OCI-LY7 (cell line): ENCODE data around the gene NR5A1. TPM values are rescaled to one million over a fixed set of nuclear protein-coding genes. Genes with fewer than 3 reads are reported as not detected.

Experiments used
- BruUV-seq: library from RNA; stranded (reverse); fragments of 400-500 nt; replicated peaks from 2 replicates; lab custom pipeline; 2021; lab: Mats Ljungman, UMichigan
- CTCF ChIA-PET: fragments of 300-600 bp; sonication (Branson Sonifier 250); formaldehyde crosslinking; loops from one replicate; lab custom pipeline; 2022; ENCODE audit warnings: antibody characterized with exemption; ENCODE audit not compliant: unreplicated experiment; lab: Charles Lee
- POLR2A ChIA-PET: fragments of 300-600 bp; sonication (Branson Sonifier 250); formaldehyde crosslinking; loops from one replicate; lab custom pipeline; 2022; ENCODE audit warnings: antibody characterized with exemption; lab: Charles Lee
- DNase-seq: peaks from one replicate; pipeline ENCODE4 v3.0.0-alpha.2; 2015; ENCODE audit warnings: low spot score
- H2AFZ ChIP-seq: fragments of 200-600 bp; sonication (generic), shearing (Covaris generic); 2 replicates; pipeline ENCODE4 v1.6.1; 2014; ENCODE audit warnings: mild to moderate bottlenecking, antibody characterized with exemption, low read length, moderate library complexity
- H3K27ac ChIP-seq: fragments of 200-600 bp; sonication (generic); 2 replicates; pipeline ENCODE4 v1.5.1; 2014; ENCODE audit warnings: mixed run types, low read depth, mild to moderate bottlenecking, moderate library complexity, low read length, inconsistent platforms; ENCODE audit not compliant: poor library complexity, severe bottlenecking
- H3K36me3 ChIP-seq: fragments of 200-600 bp; sonication (generic); 2 replicates; pipeline ENCODE4 v1.6.1; 2014; ENCODE audit warnings: mild to moderate bottlenecking, antibody characterized with exemption, low read length, moderate library complexity, mixed read lengths; ENCODE audit not compliant: insufficient read depth
- H3K4me1 ChIP-seq: fragments of 200-600 bp; sonication (generic); 2 replicates; pipeline ENCODE4 v1.5.1; 2014; ENCODE audit warnings: mild to moderate bottlenecking, low read length; ENCODE audit not compliant: insufficient read depth, poor library complexity, severe bottlenecking
- H3K4me2 ChIP-seq: fragments of 200-600 bp; sonication (generic); 2 replicates; pipeline ENCODE4 v1.6.1; 2014; ENCODE audit warnings: mild to moderate bottlenecking, low read length
- H3K4me3 ChIP-seq: fragments of 200-600 bp; sonication (generic); 2 replicates; pipeline ENCODE4 v1.5.1; 2014; ENCODE audit warnings: mild to moderate bottlenecking, low read depth, low read length; ENCODE audit not compliant: poor library complexity, severe bottlenecking
- H3K79me2 ChIP-seq: fragments of 200-600 bp; sonication (generic); 2 replicates; pipeline ENCODE4 v1.6.1; 2016; ENCODE audit warnings: low read depth, mild to moderate bottlenecking, low read length, moderate library complexity, mixed read lengths; ENCODE audit not compliant: insufficient read depth
- H3K9me2 ChIP-seq: fragments of 200-600 bp; sonication (generic); 2 replicates; pipeline ENCODE4 v1.6.1; 2016; ENCODE audit warnings: mild to moderate bottlenecking, low read length, mixed read lengths; ENCODE audit not compliant: insufficient read depth
- H3K9me3 ChIP-seq: fragments of 200-600 bp; sonication (generic); 2 replicates; pipeline ENCODE4 v1.6.1; 2014; ENCODE audit warnings: mild to moderate bottlenecking, mixed run types, low read length, mixed read lengths
- H4K20me1 ChIP-seq: fragments of 200-600 bp; sonication (generic); 2 replicates; pipeline ENCODE4 v1.6.1; 2014; ENCODE audit warnings: mild to moderate bottlenecking, antibody characterized with exemption, low read length, moderate library complexity, mixed read lengths; ENCODE audit not compliant: insufficient read depth
- EZH2phosphoT487 ChIP-seq: fragments of 200-600 bp; sonication (generic); IDR thresholded peaks from 2 replicates; pipeline ENCODE4 v1.6.1; 2018; ENCODE audit warnings: low read depth, borderline replicate concordance, mild to moderate bottlenecking, mixed run types, antibody characterized with exemption, low read length, moderate library complexity, mixed read lengths
- intact Hi-C: fragments of 100-400 bp; cut with micrococcal nuclease; formaldehyde crosslinking; loops from one replicate; pipeline ENCODE4 v1.10.0; 2022; ENCODE audit not compliant: unreplicated experiment
- total RNA-seq, 2 experiments: library from RNA; depleted of rRNA in 1 of 2; stranded (reverse); fragments of >200 nt in 1 of 2; shearing (Covaris generic) in 1 of 2; gene quantifications; 2 replicates each; pipeline ENCODE4 v1.2.3, GENCODE V29; 2014 to 2022
- TF ChIP-seq, protein P1 (sequence below): fragments of 200-600 bp; sonication (generic); conservative IDR thresholded peaks from 2 replicates; pipeline ENCODE4 v1.5.1; 2014; ENCODE audit warnings: mild to moderate bottlenecking, antibody characterized with exemption, low read length, moderate library complexity, mixed read lengths

The NR5A1 gene
- total RNA-seq, 2 experiments from 2014 or later = not detected

DNA sequence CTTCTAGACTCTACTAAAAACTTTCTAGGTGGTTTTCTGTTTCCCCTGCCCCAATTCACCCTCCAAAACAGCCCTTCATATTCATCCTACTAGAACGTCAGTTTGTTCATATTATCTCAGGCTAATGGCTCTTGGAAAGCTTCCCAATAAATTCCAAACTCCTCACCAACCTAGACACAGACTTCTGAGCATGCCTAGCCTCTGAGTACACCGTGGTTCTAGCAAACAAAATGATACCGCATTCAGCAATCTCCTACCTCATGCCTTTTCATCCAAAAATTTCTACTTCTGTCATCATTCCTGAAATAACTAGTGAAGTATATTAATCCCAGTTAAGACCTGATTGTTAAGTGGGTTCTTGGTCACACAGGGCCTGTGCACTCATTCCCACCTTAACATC lies 46.5 kb upstream of the NR5A1 start:
- POLR2A ChIA-PET = no interaction called here

DNA sequence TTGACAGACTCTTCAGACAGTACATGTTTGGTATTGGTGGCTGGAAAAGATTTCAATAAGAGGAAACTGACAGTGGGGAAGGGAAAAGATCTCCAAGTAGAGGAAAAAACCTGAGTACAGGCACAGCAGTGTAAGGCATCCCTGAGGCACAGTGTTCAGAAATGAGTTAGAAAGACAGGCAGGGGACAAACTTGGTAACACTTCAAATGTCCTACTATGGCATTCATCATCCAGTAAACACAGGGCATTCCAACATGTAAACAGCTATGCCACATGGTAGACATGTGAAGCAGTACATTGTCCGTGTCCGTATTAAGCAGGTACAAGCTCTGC lies 45.0 kb upstream of the NR5A1 start:
- Histone ChIP-seq H2AFZ (no peak overlapping the region), H3K4me1 (no peaks in the 10 kb centered on the region), H4K20me1 (no peaks in the 10 kb centered on the region), H3K4me2 (no peak overlapping the region), H3K36me3 (no peaks in the 10 kb centered on the region), H3K4me3 (no peak overlapping the region), H3K27ac (no peak overlapping the region), H3K9me2 (no peaks in the 10 kb centered on the region), H3K9me3 (no peaks in the 10 kb centered on the region), H3K79me2 (no peaks in the 10 kb centered on the region)
- ChIA-PET CTCF (no interaction called here), POLR2A (no interaction called here)
- intact Hi-C loops = loop anchor here (5.0 kb wide), 1 partner anchor 160 kb away; no protein-coding TSS in a partner anchor
- DNase-seq = no peak
- no TSS peak for BruUV-seq
- TF ChIP-seq, protein P1, sequence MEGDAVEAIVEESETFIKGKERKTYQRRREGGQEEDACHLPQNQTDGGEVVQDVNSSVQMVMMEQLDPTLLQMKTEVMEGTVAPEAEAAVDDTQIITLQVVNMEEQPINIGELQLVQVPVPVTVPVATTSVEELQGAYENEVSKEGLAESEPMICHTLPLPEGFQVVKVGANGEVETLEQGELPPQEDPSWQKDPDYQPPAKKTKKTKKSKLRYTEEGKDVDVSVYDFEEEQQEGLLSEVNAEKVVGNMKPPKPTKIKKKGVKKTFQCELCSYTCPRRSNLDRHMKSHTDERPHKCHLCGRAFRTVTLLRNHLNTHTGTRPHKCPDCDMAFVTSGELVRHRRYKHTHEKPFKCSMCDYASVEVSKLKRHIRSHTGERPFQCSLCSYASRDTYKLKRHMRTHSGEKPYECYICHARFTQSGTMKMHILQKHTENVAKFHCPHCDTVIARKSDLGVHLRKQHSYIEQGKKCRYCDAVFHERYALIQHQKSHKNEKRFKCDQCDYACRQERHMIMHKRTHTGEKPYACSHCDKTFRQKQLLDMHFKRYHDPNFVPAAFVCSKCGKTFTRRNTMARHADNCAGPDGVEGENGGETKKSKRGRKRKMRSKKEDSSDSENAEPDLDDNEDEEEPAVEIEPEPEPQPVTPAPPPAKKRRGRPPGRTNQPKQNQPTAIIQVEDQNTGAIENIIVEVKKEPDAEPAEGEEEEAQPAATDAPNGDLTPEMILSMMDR = no peak
- no peak for TF ChIP-seq EZH2phosphoT487

More for the DNA sequence above, 46.5 kb upstream of the NR5A1 start:
- Histone ChIP-seq H2AFZ (no peak overlapping the region), H3K4me2 (no peak overlapping the region), H3K79me2 (no peaks in the 10 kb centered on the region), H3K9me2 (no peaks in the 10 kb centered on the region), H3K4me1 (no peaks in the 10 kb centered on the region), H4K20me1 (no peaks in the 10 kb centered on the region), H3K27ac (no peak overlapping the region), H3K4me3 (no peak overlapping the region), H3K9me3 (no peaks in the 10 kb centered on the region), H3K36me3 (no peaks in the 10 kb centered on the region)
- TF ChIP-seq EZH2phosphoT487 = no peak
- TF ChIP-seq, protein P1 = no peak
- no TSS peak for BruUV-seq
- CTCF ChIA-PET = no interaction called here
- DNase-seq = no peak
- intact Hi-C loops = loop anchor here (5.0 kb wide), 1 partner anchor 159 kb away; no protein-coding TSS in a partner anchor

DNA sequence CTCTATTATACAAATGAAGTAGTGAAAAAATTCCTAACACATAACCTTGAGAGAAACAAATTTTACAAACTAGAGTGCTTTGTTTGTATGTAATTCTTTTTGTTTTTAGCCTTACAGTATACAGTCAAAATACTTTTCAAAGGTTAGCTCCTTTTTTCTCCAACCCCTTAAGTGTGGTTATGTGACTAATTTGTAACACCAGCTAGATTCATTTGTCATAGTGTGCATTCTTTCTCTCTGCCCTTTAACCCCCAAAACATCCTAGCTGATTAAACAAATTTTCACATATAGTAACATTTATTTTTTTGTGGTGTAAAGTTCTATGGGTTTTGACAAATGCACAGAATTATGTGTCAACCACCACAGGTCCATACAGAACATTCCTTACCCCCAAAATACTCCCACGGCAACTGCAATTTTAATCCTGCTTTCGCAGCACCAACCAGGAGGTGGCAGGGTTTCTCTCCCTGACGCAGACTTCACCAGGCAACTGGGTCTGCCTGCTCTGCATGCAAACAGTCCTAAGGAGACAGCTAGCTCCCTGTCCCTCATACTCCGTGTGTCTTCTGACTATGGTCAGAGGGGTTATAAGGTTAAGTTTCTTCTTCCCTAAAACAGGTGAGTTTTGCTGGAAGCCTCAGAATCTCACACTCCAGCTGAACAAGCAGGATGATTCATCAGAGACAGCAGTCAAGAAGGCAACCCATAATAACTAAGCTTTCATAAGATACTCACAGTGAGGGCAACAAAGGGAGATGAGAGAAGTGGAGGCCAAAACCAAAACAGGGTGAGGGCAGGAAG lies 44.5 kb upstream of the NR5A1 start:
- Histone ChIP-seq H3K4me2 (no peak overlapping the region), H3K9me2 (no peaks in the 10 kb centered on the region), H3K79me2 (no peaks in the 10 kb centered on the region), H3K9me3 (no peaks in the 10 kb centered on the region), H4K20me1 (no peaks in the 10 kb centered on the region), H3K4me1 (no peaks in the 10 kb centered on the region), H3K36me3 (no peaks in the 10 kb centered on the region), H3K4me3 (no peak overlapping the region), H2AFZ (no peak overlapping the region), H3K27ac (no peak overlapping the region)
- peak; percentile 33 for DNase-seq
- TF ChIP-seq EZH2phosphoT487 = no peak
- TF ChIP-seq, protein P1 = peak; percentile 76
- BruUV-seq = no TSS peak
- POLR2A ChIA-PET = no interaction called here
- intact Hi-C loops = loop anchor here (5.0 kb wide), 1 partner anchor 161 kb away; no protein-coding TSS in a partner anchor
- CTCF ChIA-PET = no interaction called here
